HG02970 (cell line): ENCODE data around the gene C20orf204.
A peak's percentile ranks its signal among the peaks of the same experiment; 100 is the strongest.

Experiments
- ATAC-seq: cut with Tn5 transposase; IDR thresholded peaks from one replicate; pipeline ENCODE4 v1.9.1; 2021; ENCODE audit warnings: mild to moderate bottlenecking, moderate library complexity, moderate number of reproducible peaks; ENCODE audit not compliant: unreplicated experiment, low FRiP score

The C20orf204 gene

GRCh38 chr20:64069209-64069613 is 33.2 kb downstream of the C20orf204 start:
- ATAC-seq = no peak

- ATAC-seq = no peak
Observed at GRCh38 chr20:64069614-64070243, 33.7 kb downstream of the C20orf204 start.

GRCh38 chr20:64070244-64070993 is 34.4 kb downstream of the C20orf204 start:
- ATAC-seq = no peak

- ATAC-seq = no peak
Observed at GRCh38 chr20:64071341-64072332, 35.7 kb downstream of the C20orf204 start.

- no peak for ATAC-seq
Observed at GRCh38 chr20:64072498-64073063, 36.6 kb downstream of the C20orf204 start.

- no peak for ATAC-seq
Observed at GRCh38 chr20:64073476-64074183, 37.6 kb downstream of the C20orf204 start.

GRCh38 chr20:64074184-64074789 is 38.3 kb downstream of the C20orf204 start:
- no peak for ATAC-seq

- no peak for ATAC-seq
Observed at GRCh38 chr20:64074963-64075362, 39.0 kb downstream of the C20orf204 start.

GRCh38 chr20:64075556-64075955 is 39.6 kb downstream of the C20orf204 start:
- ATAC-seq = no peak

- no peak for ATAC-seq
Observed at GRCh38 chr20:64076061-64076997, 40.3 kb downstream of the C20orf204 start.

GRCh38 chr20:64077094-64077493 is 41.1 kb downstream of the C20orf204 start:
- ATAC-seq = no peak

GRCh38 chr20:64077541-64077875 is 41.5 kb downstream of the C20orf204 start:
- ATAC-seq = no peak

GRCh38 chr20:64077876-64078551 is 42.0 kb downstream of the C20orf204 start:
- ATAC-seq = no peak

GRCh38 chr20:64078934-64079272 is 42.9 kb downstream of the C20orf204 start:
- ATAC-seq = no peak

GRCh38 chr20:64079273-64080012 is 43.5 kb downstream of the C20orf204 start, which contains the start of gene RGS19:
Gene RGS19, minus strand, starts transcription at chr20:64079518. Its CDS starts 2,632 bp downstream, at chr20:64076886.
- ATAC-seq = peak; percentile 40

GRCh38 chr20:64080013-64080812 is 44.2 kb downstream of the C20orf204 start, which contains the start of gene OPRL1:
Gene OPRL1, plus strand, starts transcription at chr20:64080082. Its CDS starts 12,639 bp downstream, at chr20:64092721.
- ATAC-seq = no peak
